ENCODE results near the gene ADK.

The ADK gene

GRCh38 chr10:74683621-74684364 is 532.8 kb downstream of the ADK start:
- DNase-seq: peak; percentile 46

GRCh38 chr10:74684462-74684861 is 533.4 kb downstream of the ADK start:
- no peak for DNase-seq

- no peak for DNase-seq
These were observed 534.5 kb downstream of the ADK start for GRCh38 chr10:74685564-74685963.

GRCh38 chr10:74690393-74690792 is 539.4 kb downstream of the ADK start:
- no peak for DNase-seq

GRCh38 chr10:74691164-74691563 is 540.1 kb downstream of the ADK start:
- no peak for DNase-seq

GRCh38 chr10:74704629-74705357 is 553.8 kb downstream of the ADK start:
- DNase-seq: no peak

- no peak for DNase-seq
These were observed 554.4 kb downstream of the ADK start for GRCh38 chr10:74705358-74705980.

GRCh38 chr10:74706966-74707365 is 555.9 kb downstream of the ADK start:
- no peak for DNase-seq

GRCh38 chr10:74708246-74708645 is 557.2 kb downstream of the ADK start:
- DNase-seq: no peak

GRCh38 chr10:74718208-74718607 is 567.2 kb downstream of the ADK start:
- no peak for DNase-seq

- DNase-seq: no peak
These were observed 577.2 kb downstream of the ADK start for GRCh38 chr10:74728225-74728624.

GRCh38 chr10:74730246-74730645 is 579.2 kb downstream of the ADK start:
- DNase-seq: no peak

- DNase-seq: no peak
These were observed 582.6 kb downstream of the ADK start for GRCh38 chr10:74733612-74734011.

GRCh38 chr10:74736029-74736428 is 585.0 kb downstream of the ADK start:
- DNase-seq: no peak

- no peak for DNase-seq
These were observed 587.0 kb downstream of the ADK start for GRCh38 chr10:74738052-74738451.

GRCh38 chr10:74738542-74738941 is 587.5 kb downstream of the ADK start:
- DNase-seq: no peak

GRCh38 chr10:74738985-74739567 is 588.1 kb downstream of the ADK start:
- DNase-seq: no peak

- no peak for DNase-seq
These were observed 592.4 kb downstream of the ADK start for GRCh38 chr10:74743401-74743800.

GRCh38 chr10:74745449-74745848 is 594.4 kb downstream of the ADK start:
- DNase-seq: no peak

- DNase-seq: no peak
These were observed 595.8 kb downstream of the ADK start for GRCh38 chr10:74746813-74747212.

GRCh38 chr10:74748468-74749031 is 597.5 kb downstream of the ADK start:
- peak; percentile 19 for DNase-seq

GRCh38 chr10:74750848-74751274 is 599.8 kb downstream of the ADK start:
- no peak for DNase-seq

- no peak for DNase-seq
These were observed 601.5 kb downstream of the ADK start for GRCh38 chr10:74752371-74753040.

All from NCI-H510A (cell line).